Measurements from ENCODE around the gene OLFML1. TPM values are rescaled to one million over a fixed set of nuclear protein-coding genes. Genes with fewer than 3 reads are reported as not detected.

The OLFML1 gene
- total and polyA plus RNA-seq, 2 of the 13 experiments (the other 11 are each of a cell fraction or from before 2014, with no cell fraction given): 0.89 to 0.90 TPM

- TF ChIP-seq ZUFSP (CRISPR knock-in tag; IDR thresholded peaks at IDR 0.05; ENCODE audit: borderline replicate concordance) (no peak), ZMYM3 (CRISPR knock-in tag; IDR thresholded peaks at IDR 0.05) (peak; percentile 44; the same call in 1 of the 2 replicates), KDM4B (CRISPR knock-in tag; IDR thresholded peaks at IDR 0.05) (no peak), SOX13 (IDR thresholded peaks at IDR 0.05) (peak; percentile 28; the same call in 1 of the 2 replicates), SOX13 (CRISPR knock-in tag; conservative IDR thresholded peaks at IDR 0.05 in 1 of 2, IDR thresholded peaks at IDR 0.05 in 1 of 2) (peak in 1 of 2 experiments; percentile 84; a peak in 2 of 4 replicates), ZNF570 (CRISPR knock-in tag; IDR thresholded peaks at IDR 0.05; ENCODE audit: borderline replicate concordance) (no peak), YY1 (IDR thresholded peaks at IDR 0.05; ENCODE audit: insufficient read depth, insufficient replicate concordance, low read depth, low read length) (no peak), PLSCR1 (CRISPR knock-in tag; IDR thresholded peaks at IDR 0.05; ENCODE audit: borderline replicate concordance) (no peak; the same call in 1 of the 2 replicates), ZNF619 (CRISPR knock-in tag; IDR thresholded peaks at IDR 0.05) (no peak), ZNF549 (CRISPR knock-in tag; IDR thresholded peaks at IDR 0.05) (no peak), JARID2 (CRISPR knock-in tag; IDR thresholded peaks at IDR 0.05; ENCODE audit: insufficient replicate concordance) (no peak), ZNF563 (CRISPR knock-in tag; IDR thresholded peaks at IDR 0.05) (no peak), CERS6 (CRISPR knock-in tag; IDR thresholded peaks at IDR 0.05) (no peak), HNF4A (CRISPR knock-in tag; IDR thresholded peaks at IDR 0.05) (peak; percentile 99), PHF5A (CRISPR knock-in tag; IDR thresholded peaks at IDR 0.05; ENCODE audit: low read depth, unreplicated experiment) (no peak), ZNF441 (CRISPR knock-in tag; IDR thresholded peaks at IDR 0.05; ENCODE audit: borderline replicate concordance) (peak; percentile 48; the same call in 1 of the 2 replicates), CC2D1A (CRISPR knock-in tag; IDR thresholded peaks at IDR 0.05) (no peak), ZNF180 (CRISPR knock-in tag; IDR thresholded peaks at IDR 0.05; ENCODE audit: borderline replicate concordance, low read depth) (no peak), FOSL1 (CRISPR knock-in tag; IDR thresholded peaks at IDR 0.05; ENCODE audit: borderline replicate concordance) (no peak), ELF1 (CRISPR knock-in tag; IDR thresholded peaks at IDR 0.05) (0 out of 2 replicates have a peak, but pooled peaks have one; percentile 18), HES4 (CRISPR knock-in tag; IDR thresholded peaks at IDR 0.05; ENCODE audit: borderline replicate concordance) (no peak)
- TF ChIP-seq, protein P1, sequence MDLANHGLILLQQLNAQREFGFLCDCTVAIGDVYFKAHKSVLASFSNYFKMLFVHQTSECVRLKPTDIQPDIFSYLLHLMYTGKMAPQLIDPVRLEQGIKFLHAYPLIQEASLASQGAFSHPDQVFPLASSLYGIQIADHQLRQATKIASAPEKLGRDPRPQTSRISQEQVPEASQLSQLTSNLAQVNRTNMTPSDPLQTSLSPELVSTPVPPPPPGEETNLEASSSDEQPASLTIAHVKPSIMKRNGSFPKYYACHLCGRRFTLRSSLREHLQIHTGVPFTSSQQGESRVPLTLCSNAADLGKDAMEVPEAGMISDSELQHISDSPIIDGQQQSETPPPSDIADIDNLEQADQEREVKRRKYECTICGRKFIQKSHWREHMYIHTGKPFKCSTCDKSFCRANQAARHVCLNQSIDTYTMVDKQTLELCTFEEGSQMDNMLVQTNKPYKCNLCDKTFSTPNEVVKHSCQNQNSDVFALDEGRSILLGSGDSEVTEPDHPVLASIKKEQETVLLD (CRISPR knock-in tag; IDR thresholded peaks at IDR 0.05; ENCODE audit: low read depth): no peak
- TF ChIP-seq, protein P2, sequence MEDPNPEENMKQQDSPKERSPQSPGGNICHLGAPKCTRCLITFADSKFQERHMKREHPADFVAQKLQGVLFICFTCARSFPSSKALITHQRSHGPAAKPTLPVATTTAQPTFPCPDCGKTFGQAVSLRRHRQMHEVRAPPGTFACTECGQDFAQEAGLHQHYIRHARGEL (CRISPR knock-in tag; IDR thresholded peaks at IDR 0.05): no peak
- TF ChIP-seq, protein P3, sequence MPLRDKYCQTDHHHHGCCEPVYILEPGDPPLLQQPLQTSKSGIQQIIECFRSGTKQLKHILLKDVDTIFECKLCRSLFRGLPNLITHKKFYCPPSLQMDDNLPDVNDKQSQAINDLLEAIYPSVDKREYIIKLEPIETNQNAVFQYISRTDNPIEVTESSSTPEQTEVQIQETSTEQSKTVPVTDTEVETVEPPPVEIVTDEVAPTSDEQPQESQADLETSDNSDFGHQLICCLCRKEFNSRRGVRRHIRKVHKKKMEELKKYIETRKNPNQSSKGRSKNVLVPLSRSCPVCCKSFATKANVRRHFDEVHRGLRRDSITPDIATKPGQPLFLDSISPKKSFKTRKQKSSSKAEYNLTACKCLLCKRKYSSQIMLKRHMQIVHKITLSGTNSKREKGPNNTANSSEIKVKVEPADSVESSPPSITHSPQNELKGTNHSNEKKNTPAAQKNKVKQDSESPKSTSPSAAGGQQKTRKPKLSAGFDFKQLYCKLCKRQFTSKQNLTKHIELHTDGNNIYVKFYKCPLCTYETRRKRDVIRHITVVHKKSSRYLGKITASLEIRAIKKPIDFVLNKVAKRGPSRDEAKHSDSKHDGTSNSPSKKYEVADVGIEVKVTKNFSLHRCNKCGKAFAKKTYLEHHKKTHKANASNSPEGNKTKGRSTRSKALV (CRISPR knock-in tag; IDR thresholded peaks at IDR 0.05): no peak
These were observed 40.1 kb downstream of the OLFML1 start (continued) for GRCh38 chr11:7525424-7525823.

Measured in HepG2 (cell line).